B cell (primary cell): ENCODE results near the gene PREB. TPM values are rescaled to one million over a fixed set of nuclear protein-coding genes. Genes with fewer than 3 reads are reported as not detected.

Source experiments
- ATAC-seq: fragments of 200-7000 bp; cut with Tn5 transposase; one replicate; pipeline ENCODE4 v1.10.0; 2021; ENCODE audit warnings: low read depth, mild to moderate bottlenecking, moderate number of reproducible peaks, moderate library complexity
- CTCF ChIA-PET: fragments of 350-600 bp; sonication (Branson Sonifier 250); formaldehyde crosslinking; loops from one replicate; lab custom pipeline; 2021; ENCODE audit warnings: antibody characterized with exemption, inconsistent platforms; lab: Charles Lee
- POLR2A ChIA-PET: fragments of 350-600 bp; sonication (Branson Sonifier 250); formaldehyde crosslinking; loops from one replicate; lab custom pipeline; 2021; ENCODE audit warnings: antibody characterized with exemption; lab: Charles Lee
- DNase-seq: peaks from one replicate; pipeline ENCODE4 v3.0.0; 2013
- H2AFZ ChIP-seq: 2 replicates; pipeline ENCODE4 v1.6.1; 2012; ENCODE audit warnings: mild to moderate bottlenecking, low read depth, low read length; ENCODE audit not compliant: insufficient read depth, poor library complexity, severe bottlenecking
- H3K27ac ChIP-seq, 2 donors: 1 replicate in 1 of 2; 2 replicates in 1 of 2; pipeline ENCODE4 v1.5.1; 2012 to 2013; ENCODE audit warnings: low read length in 2 of 2, mild to moderate bottlenecking in 2 of 2, moderate library complexity in 1 of 2
- H3K27me3 ChIP-seq, 4 experiments: fragments of 200-600 bp in 1 of 4; sonication (generic) in 1 of 4; replicated peaks in 1 of 4; 1 replicate in 2 of 4; 2 replicates in 2 of 4; pipeline versions ENCODE4 v1.6.1 to v1.7.0; 2013 to 2016; ENCODE audit warnings: low read length in 3 of 4, mild to moderate bottlenecking in 2 of 4, mixed read lengths in 1 of 4, moderate library complexity in 1 of 4; ENCODE audit not compliant: insufficient read depth in 4 of 4, control insufficient read depth in 3 of 4; ENCODE audit errors: control extremely low read depth in 1 of 4
- H3K36me3 ChIP-seq, 2 experiments: replicated peaks in 1 of 2; 1 replicate in 1 of 2; 2 replicates in 1 of 2; pipeline versions ENCODE4 v1.6.1 to v1.7.1; 2013; ENCODE audit warnings: low read length in 1 of 2; ENCODE audit not compliant: insufficient read depth in 2 of 2, control insufficient read depth in 1 of 2; ENCODE audit errors: control extremely low read depth in 1 of 2, extremely low read depth in 1 of 2
- H3K4me1 ChIP-seq, 2 donors: fragments of 200-600 bp in 1 of 2; sonication (generic) in 1 of 2; 1 replicate in 1 of 2; 2 replicates in 1 of 2; pipeline versions ENCODE4 v1.5.1 to v1.6.1; 2013 to 2017; ENCODE audit warnings: low read length in 2 of 2; ENCODE audit not compliant: control insufficient read depth in 2 of 2, insufficient read depth in 2 of 2
- H3K4me2 ChIP-seq: replicated peaks from 2 replicates; pipeline ENCODE3; 2012; ENCODE audit warnings: mild to moderate bottlenecking, low read depth, low read length; ENCODE audit not compliant: poor library complexity, severe bottlenecking
- H3K4me3 ChIP-seq, 5 experiments: fragments of 200-600 bp in 1 of 5; sonication (generic) in 1 of 5; 1 replicate in 3 of 5; 2 replicates in 2 of 5; pipeline versions ENCODE4 v1.5.1 to v1.7.0; 2011 to 2016; ENCODE audit warnings: low read length in 4 of 5, mild to moderate bottlenecking in 4 of 5, low read depth in 2 of 5, control low read depth in 1 of 5, moderate library complexity in 1 of 5; ENCODE audit not compliant: insufficient read depth in 1 of 5; ENCODE audit errors: control extremely low read depth in 1 of 5, extremely low read depth in 1 of 5
- H3K79me2 ChIP-seq: fragments of 200-600 bp; sonication (generic); one replicate; pipeline ENCODE4 v1.6.0; 2016; ENCODE audit warnings: low read length; ENCODE audit not compliant: control insufficient read depth, insufficient read depth
- H3K9ac ChIP-seq: fragments of 200-600 bp; sonication (generic); 2 replicates; pipeline ENCODE4 v1.6.1; 2017; ENCODE audit warnings: mild to moderate bottlenecking, low read length, moderate library complexity
- H3K9me3 ChIP-seq, 3 donors: one replicate each; pipeline versions ENCODE4 v1.6.1 to v1.7.1; 2013; ENCODE audit warnings: low read length in 2 of 3; ENCODE audit not compliant: control insufficient read depth in 2 of 3, insufficient read depth in 1 of 3; ENCODE audit errors: control extremely low read depth in 1 of 3
- H4K20me1 ChIP-seq: 2 replicates; pipeline ENCODE4 v1.6.0; 2012; ENCODE audit warnings: mild to moderate bottlenecking, low read length; ENCODE audit not compliant: insufficient read depth, control insufficient read depth, poor library complexity, severe bottlenecking
- H3K27ac Mint-ChIP-seq: one replicate; pipeline ENCODE4 v1.8.0; 2021; ENCODE audit warnings: mixed read lengths
- H3K27me3 Mint-ChIP-seq: one replicate; pipeline ENCODE4 v1.8.0; 2021; ENCODE audit warnings: mixed read lengths
- H3K4me1 Mint-ChIP-seq: one replicate; pipeline ENCODE4 v1.8.0; 2021; ENCODE audit warnings: mixed read lengths
- H3K4me3 Mint-ChIP-seq: one replicate; pipeline ENCODE4 v1.8.0; 2021; ENCODE audit warnings: mixed read lengths
- H3K9me3 Mint-ChIP-seq: one replicate; pipeline ENCODE4 v1.8.0; 2022; ENCODE audit warnings: mixed read lengths; ENCODE audit not compliant: insufficient read depth
- CTCF ChIP-seq: fragments of 200-600 bp; IDR thresholded peaks from one replicate; pipeline ENCODE4 v1.8.0; 2022; ENCODE audit warnings: antibody characterized with exemption, mild to moderate bottlenecking
- EZH2 ChIP-seq: IDR thresholded peaks from 2 replicates; pipeline ENCODE4 v1.6.1; 2012; ENCODE audit warnings: borderline replicate concordance, low read depth, mild to moderate bottlenecking, moderate library complexity, low read length; ENCODE audit not compliant: insufficient read depth, poor library complexity, severe bottlenecking
- WGBS: methylation state at CpG from one replicate; pipeline ENCODE4 v1.1.5; 2013; ENCODE audit warnings: missing lambda C conversion rate; ENCODE audit not compliant: insufficient coverage; 5-methylcytosine and 5-hydroxymethylcytosine counted together
- intact Hi-C: fragments of 100-400 bp; cut with micrococcal nuclease; formaldehyde crosslinking; loops from one replicate; pipeline ENCODE4 v1.10.0; 2022
- polyA plus RNA-seq: library from polyadenylated mRNA; depleted of rRNA; stranded (reverse); fragments of >200 nt; gene quantifications from 2 replicates; pipeline ENCODE4 v1.2.3, GENCODE V29; 2012
- total RNA-seq, 2 donors: library from RNA; stranded (reverse); fragments of 120-200 nt in 1 of 2; gene quantifications; 1 replicate in 1 of 2; 2 replicates in 1 of 2; pipeline versions ENCODE4 v1.2.3 to v1.2.4, GENCODE V29; 2013 to 2022

The PREB gene
- total and polyA plus RNA-seq, 2 donors (not counting 1 experiment from before 2014, with no cell fraction given) = 46.0 to 88.9 TPM

- H2AFZ ChIP-seq = no peak overlapping the region
- H4K20me1 ChIP-seq = no peaks in the 10 kb centered on the region
- no peaks in the 10 kb centered on the region for H3K27me3 Mint-ChIP-seq
- H3K9me3 ChIP-seq = no peaks in the 10 kb centered on the region
- no peak overlapping the region for H3K4me2 ChIP-seq
- H3K9ac ChIP-seq = no peak overlapping the region
- no peak overlapping the region for H3K4me3 Mint-ChIP-seq
- no peak for ATAC-seq
- intact Hi-C loops = no loop called here
- H3K27me3 ChIP-seq = no peaks in the 10 kb centered on the region
- no peak overlapping the region for H3K27ac ChIP-seq
- peaks cover 11% of the 10 kb centered on the region for H3K4me1 Mint-ChIP-seq
- DNase-seq = no peak
- no peaks in the 10 kb centered on the region for H3K79me2 ChIP-seq
- H3K36me3 ChIP-seq = no peaks in the 10 kb centered on the region
- H3K4me1 ChIP-seq = peaks cover 6 to 9% of the 10 kb centered on the region in 2 donors
- POLR2A ChIA-PET = no interaction called here
- TF ChIP-seq CTCF = no peak
- TF ChIP-seq EZH2 = no peak
- no peak overlapping the region for H3K4me3 ChIP-seq
- CTCF ChIA-PET = interaction anchor here (0.7 to 1.3 kb wide), 2 partner anchors 187 to 189 kb away, joined by 3 to 5 read pairs; no protein-coding TSS in a partner anchor
- WGBS = 86% methylated on average over 10 of the region's 10 CpGs
- H3K9me3 Mint-ChIP-seq = no peaks in the 10 kb centered on the region
- no peak overlapping the region for H3K27ac Mint-ChIP-seq
Measured at GRCh38 chr2:27092696-27093429, 41.6 kb downstream of the PREB start.
